COR-L47 (cell line): ENCODE measurements around the gene L3HYPDH.
"Not testable (repeated sequence)": the region's sequence is repeated elsewhere in the genome, so short reads cannot be mapped to it uniquely, and the experiment has no call there.

ENCODE experiments used
- DNase-seq: peaks from one replicate; lab custom pipeline; 2025; lab: John Stamatoyannopoulos, UW

The L3HYPDH gene

GRCh38 chr14:59478540-59478939 is 5.7 kb downstream of the L3HYPDH start:
- no peak for DNase-seq

GRCh38 chr14:59475709-59476108 is 8.5 kb downstream of the L3HYPDH start:
- no peak for DNase-seq

GRCh38 chr14:59474172-59474571 is 10.0 kb downstream of the L3HYPDH start:
- DNase-seq, result no peak

- peak; percentile 31 for DNase-seq
These were observed 18.7 kb downstream of the L3HYPDH start, which contains the start of gene GPR135 for GRCh38 chr14:59465316-59466135. GPR135 (minus strand) TSS chr14:59465380; CDS start chr14:59465226, 154 bp downstream.

GRCh38 chr14:59464486-59465315 is 19.5 kb downstream of the L3HYPDH start:
- peak; percentile 75 for DNase-seq

GRCh38 chr14:59463787-59464485 is 20.3 kb downstream of the L3HYPDH start:
- DNase-seq, result no peak

GRCh38 chr14:59461891-59462290 is 22.3 kb downstream of the L3HYPDH start:
- no peak for DNase-seq

- DNase-seq, result no peak
These were observed 23.8 kb downstream of the L3HYPDH start for GRCh38 chr14:59460378-59460777.

- DNase-seq, result no peak
These were observed 25.7 kb downstream of the L3HYPDH start for GRCh38 chr14:59458486-59458885.

GRCh38 chr14:59455411-59455810 is 28.8 kb downstream of the L3HYPDH start:
- no peak for DNase-seq

- DNase-seq, result no peak
These were observed 30.1 kb downstream of the L3HYPDH start for GRCh38 chr14:59454139-59454538.

GRCh38 chr14:59451849-59452248 is 32.4 kb downstream of the L3HYPDH start:
- no peak for DNase-seq

- no peak for DNase-seq
These were observed 33.5 kb downstream of the L3HYPDH start for GRCh38 chr14:59450716-59451115.

GRCh38 chr14:59448673-59449072 is 35.5 kb downstream of the L3HYPDH start:
- not testable (repeated sequence) for DNase-seq

GRCh38 chr14:59439256-59439965 is 44.8 kb downstream of the L3HYPDH start:
- DNase-seq, result no peak

GRCh38 chr14:59438195-59438647 is 46.0 kb downstream of the L3HYPDH start:
- DNase-seq, result no peak

- no peak for DNase-seq
These were observed 48.2 kb downstream of the L3HYPDH start for GRCh38 chr14:59435987-59436386.

- no peak for DNase-seq
These were observed 49.1 kb downstream of the L3HYPDH start for GRCh38 chr14:59435101-59435500.

GRCh38 chr14:59429790-59430189 is 54.4 kb downstream of the L3HYPDH start:
- no peak for DNase-seq

- DNase-seq, result no peak
These were observed 55.6 kb downstream of the L3HYPDH start for GRCh38 chr14:59428581-59429012.
